ENCODE results near the gene TRAF2. TPM values are rescaled to one million over a fixed set of nuclear protein-coding genes. Genes with fewer than 3 reads are reported as not detected.

Gene TRAF2
- total RNA-seq, 1 donor from 2014 or later, result 7.1 TPM

Small RNA genes lying within 50 kb of the gene (small RNA-seq; reads per million reads assigned to genes)
- not detected for gene MIR4479 (ENCODE audit: low replicate concordance)

Other genes with a start within 250 kb of the TRAF2 start
- gene EGFL7, start 223.6 kb upstream of the TRAF2 start, total RNA-seq, result 11.6 TPM
- 0.98 TPM for gene AGPAT2, start 199.1 kb upstream of the TRAF2 start, total RNA-seq
- 18.2 TPM for gene DIPK1B, start 173.9 kb upstream of the TRAF2 start, total RNA-seq
- gene LCN10, start 143.6 kb upstream of the TRAF2 start, total RNA-seq, result not detected
- gene LCN6, start 138.0 kb upstream of the TRAF2 start, total RNA-seq, result not detected
- gene LCN8, start 128.3 kb upstream of the TRAF2 start, total RNA-seq, result not detected
- not detected for gene LCN15, start 122.0 kb upstream of the TRAF2 start, total RNA-seq
- gene TMEM141, start 95.2 kb upstream of the TRAF2 start, total RNA-seq, result 8.9 TPM
- 2.2 TPM for gene CCDC183, start 90.2 kb upstream of the TRAF2 start, total RNA-seq
- 29.5 TPM for gene RABL6, start 78.6 kb upstream of the TRAF2 start, total RNA-seq
- gene AJM1, start 44.0 kb upstream of the TRAF2 start, total RNA-seq, result 2.5 TPM
- gene PHPT1, start 37.1 kb upstream of the TRAF2 start, total RNA-seq, result 45.7 TPM
- 7.1 TPM for gene MAMDC4, start 34.2 kb upstream of the TRAF2 start, total RNA-seq
- gene EDF1, start 20.2 kb upstream of the TRAF2 start, total RNA-seq, result 116 TPM
- 41.8 TPM for gene FBXW5, start 58.2 kb downstream of the TRAF2 start, total RNA-seq
- gene C8G, start 58.7 kb downstream of the TRAF2 start, total RNA-seq, result not detected
- 0.74 TPM for gene LCN12, start 65.8 kb downstream of the TRAF2 start, total RNA-seq
- gene PTGDS, start 91.0 kb downstream of the TRAF2 start, total RNA-seq, result 103 TPM
- gene LCNL1, start 96.5 kb downstream of the TRAF2 start, total RNA-seq, result 0.74 TPM
- gene PAXX, start 105.9 kb downstream of the TRAF2 start, total RNA-seq, result 14.8 TPM
- gene CLIC3, start 110.1 kb downstream of the TRAF2 start, total RNA-seq, result not detected
- gene ABCA2, start 141.7 kb downstream of the TRAF2 start, total RNA-seq, result 25.8 TPM
- gene FUT7, start 145.6 kb downstream of the TRAF2 start, total RNA-seq, result not detected
- 24.6 TPM for gene NPDC1, start 159.7 kb downstream of the TRAF2 start, total RNA-seq
- gene ENTPD2, start 167.5 kb downstream of the TRAF2 start, total RNA-seq, result 0.25 TPM
- 1.5 TPM for gene SAPCD2, start 184.0 kb downstream of the TRAF2 start, total RNA-seq
- gene UAP1L1, start 191.0 kb downstream of the TRAF2 start, total RNA-seq, result 0.25 TPM
- 37.6 TPM for gene MAN1B1, start 200.5 kb downstream of the TRAF2 start, total RNA-seq
- gene DPP7, start 228.2 kb downstream of the TRAF2 start, total RNA-seq, result 18.7 TPM

All from temporal lobe (tissue), 2 donors.